ENCODE measurements around the gene WWC2.

DNA sequence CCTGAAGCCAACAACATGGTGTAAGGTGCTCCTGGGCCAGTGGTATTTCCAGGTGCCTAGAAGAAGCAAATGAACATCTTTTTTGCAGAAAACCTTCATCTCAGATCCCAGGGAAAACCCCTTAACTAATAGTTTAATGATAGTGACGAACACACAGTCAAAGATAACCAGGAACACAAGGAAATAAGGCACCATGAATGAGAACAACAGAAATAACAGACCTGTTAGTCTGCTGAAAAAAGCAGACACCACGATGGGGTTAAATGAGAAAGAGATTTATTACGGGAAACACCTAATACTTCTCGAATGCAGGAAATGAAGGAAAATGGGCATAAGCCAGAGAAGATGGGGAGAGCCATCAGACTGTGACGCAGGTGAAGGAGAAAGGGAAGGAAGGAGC, 30.6 kb upstream of the WWC2 start:
- TF ChIP-seq, protein P1, sequence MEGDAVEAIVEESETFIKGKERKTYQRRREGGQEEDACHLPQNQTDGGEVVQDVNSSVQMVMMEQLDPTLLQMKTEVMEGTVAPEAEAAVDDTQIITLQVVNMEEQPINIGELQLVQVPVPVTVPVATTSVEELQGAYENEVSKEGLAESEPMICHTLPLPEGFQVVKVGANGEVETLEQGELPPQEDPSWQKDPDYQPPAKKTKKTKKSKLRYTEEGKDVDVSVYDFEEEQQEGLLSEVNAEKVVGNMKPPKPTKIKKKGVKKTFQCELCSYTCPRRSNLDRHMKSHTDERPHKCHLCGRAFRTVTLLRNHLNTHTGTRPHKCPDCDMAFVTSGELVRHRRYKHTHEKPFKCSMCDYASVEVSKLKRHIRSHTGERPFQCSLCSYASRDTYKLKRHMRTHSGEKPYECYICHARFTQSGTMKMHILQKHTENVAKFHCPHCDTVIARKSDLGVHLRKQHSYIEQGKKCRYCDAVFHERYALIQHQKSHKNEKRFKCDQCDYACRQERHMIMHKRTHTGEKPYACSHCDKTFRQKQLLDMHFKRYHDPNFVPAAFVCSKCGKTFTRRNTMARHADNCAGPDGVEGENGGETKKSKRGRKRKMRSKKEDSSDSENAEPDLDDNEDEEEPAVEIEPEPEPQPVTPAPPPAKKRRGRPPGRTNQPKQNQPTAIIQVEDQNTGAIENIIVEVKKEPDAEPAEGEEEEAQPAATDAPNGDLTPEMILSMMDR (IDR thresholded peaks at IDR 0.05; ENCODE audit: insufficient read depth, low read length, poor library complexity, severe bottlenecking): no peak
- TF ChIP-seq EZH2phosphoT487 (conservative IDR thresholded peaks at IDR 0.05; ENCODE audit: low read length): no peak
